Measurements from ENCODE around the gene DMRT2. TPM values are rescaled to one million over a fixed set of nuclear protein-coding genes. Genes with fewer than 3 reads are reported as not detected.

DMRT2 gene
- total and polyA plus RNA-seq, 4 donors, result 0.03 TPM; not detected in 3

DNA sequence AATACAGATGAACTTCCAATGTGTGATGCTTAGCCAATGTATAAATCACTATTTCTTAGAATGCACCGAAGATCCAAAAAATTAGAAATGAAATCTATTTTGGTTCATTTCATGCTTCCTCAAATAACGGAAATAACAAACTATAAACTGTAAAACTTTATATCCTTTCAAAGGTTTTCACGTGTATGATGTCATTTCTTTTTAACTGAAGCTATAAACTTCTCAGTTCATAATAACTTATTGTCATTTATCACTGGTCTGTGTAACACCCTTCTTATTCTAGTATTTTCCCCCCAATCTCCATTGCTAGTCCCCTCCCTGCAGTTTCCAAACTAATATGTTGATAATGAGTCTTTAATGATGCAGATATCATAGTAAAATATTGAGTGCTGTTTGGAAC lies 36.4 kb downstream of the DMRT2 start (continued):
- TF ChIP-seq, protein P1, sequence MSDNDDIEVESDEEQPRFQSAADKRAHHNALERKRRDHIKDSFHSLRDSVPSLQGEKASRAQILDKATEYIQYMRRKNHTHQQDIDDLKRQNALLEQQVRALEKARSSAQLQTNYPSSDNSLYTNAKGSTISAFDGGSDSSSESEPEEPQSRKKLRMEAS (IDR thresholded peaks at IDR 0.05), result no peak
- TF ChIP-seq RXRA (IDR thresholded peaks at IDR 0.05) (no peak), YY1 (IDR thresholded peaks at IDR 0.05) (no peak), EGR1 (IDR thresholded peaks at IDR 0.05; ENCODE audit: low read depth in 2 of 2) (no peak), SP1 (IDR thresholded peaks at IDR 0.05) (no peak)
- TF ChIP-seq, protein P2, sequence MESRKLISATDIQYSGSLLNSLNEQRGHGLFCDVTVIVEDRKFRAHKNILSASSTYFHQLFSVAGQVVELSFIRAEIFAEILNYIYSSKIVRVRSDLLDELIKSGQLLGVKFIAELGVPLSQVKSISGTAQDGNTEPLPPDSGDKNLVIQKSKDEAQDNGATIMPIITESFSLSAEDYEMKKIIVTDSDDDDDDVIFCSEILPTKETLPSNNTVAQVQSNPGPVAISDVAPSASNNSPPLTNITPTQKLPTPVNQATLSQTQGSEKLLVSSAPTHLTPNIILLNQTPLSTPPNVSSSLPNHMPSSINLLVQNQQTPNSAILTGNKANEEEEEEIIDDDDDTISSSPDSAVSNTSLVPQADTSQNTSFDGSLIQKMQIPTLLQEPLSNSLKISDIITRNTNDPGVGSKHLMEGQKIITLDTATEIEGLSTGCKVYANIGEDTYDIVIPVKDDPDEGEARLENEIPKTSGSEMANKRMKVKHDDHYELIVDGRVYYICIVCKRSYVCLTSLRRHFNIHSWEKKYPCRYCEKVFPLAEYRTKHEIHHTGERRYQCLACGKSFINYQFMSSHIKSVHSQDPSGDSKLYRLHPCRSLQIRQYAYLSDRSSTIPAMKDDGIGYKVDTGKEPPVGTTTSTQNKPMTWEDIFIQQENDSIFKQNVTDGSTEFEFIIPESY (IDR thresholded peaks at IDR 0.05), result no peak

DNA sequence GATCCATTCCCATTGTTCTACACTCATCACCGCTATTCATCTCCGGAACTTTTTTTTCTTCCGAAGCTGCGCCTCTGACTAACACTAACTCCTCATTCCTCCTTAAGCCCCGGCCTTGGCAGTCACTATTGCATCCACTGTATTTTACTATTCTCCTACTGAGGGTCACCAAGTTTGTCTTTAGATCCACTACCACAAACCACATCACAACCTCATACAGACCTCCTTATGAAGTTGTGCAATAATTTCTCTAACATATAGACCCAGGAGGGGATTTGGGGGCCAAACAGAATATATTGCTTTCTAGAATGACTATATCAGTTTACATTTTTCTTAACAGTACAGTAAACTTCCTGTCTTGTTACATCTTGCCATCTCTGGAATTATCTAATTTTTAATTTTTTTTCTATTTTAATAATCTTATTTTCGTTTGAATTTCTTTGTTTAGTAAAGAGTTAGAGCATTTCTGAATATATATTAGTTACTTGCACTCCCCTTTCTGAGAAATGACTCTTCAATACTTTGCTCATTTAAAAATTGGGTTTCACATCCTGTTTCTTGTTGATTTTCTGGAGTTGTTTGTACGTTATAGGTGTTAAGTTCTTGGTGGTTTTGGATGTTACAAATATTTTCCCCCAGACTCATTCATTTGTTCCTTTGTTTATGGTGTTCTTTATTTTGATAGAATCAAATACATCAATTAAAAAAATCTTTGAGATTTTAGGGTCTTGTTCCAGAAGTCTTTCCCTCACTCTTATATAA lies 37.1 kb downstream of the DMRT2 start:
- 78% methylated on average over 7 of the region's 7 CpGs for WGBS
- no peaks in the 10 kb centered on the region for H3K9me3 ChIP-seq (ENCODE audit: control insufficient read depth in 4 of 4, low read length in 3 of 4)
- no peaks in the 10 kb centered on the region for H3K36me3 ChIP-seq (ENCODE audit: control insufficient read depth in 4 of 4, insufficient read depth in 3 of 4, low read depth in 1 of 4, low read length in 3 of 4)
- no peak for DNase-seq (ENCODE audit: low spot score)
- TF ChIP-seq YY1 (IDR thresholded peaks at IDR 0.05), result no peak
- TF ChIP-seq, protein P3, sequence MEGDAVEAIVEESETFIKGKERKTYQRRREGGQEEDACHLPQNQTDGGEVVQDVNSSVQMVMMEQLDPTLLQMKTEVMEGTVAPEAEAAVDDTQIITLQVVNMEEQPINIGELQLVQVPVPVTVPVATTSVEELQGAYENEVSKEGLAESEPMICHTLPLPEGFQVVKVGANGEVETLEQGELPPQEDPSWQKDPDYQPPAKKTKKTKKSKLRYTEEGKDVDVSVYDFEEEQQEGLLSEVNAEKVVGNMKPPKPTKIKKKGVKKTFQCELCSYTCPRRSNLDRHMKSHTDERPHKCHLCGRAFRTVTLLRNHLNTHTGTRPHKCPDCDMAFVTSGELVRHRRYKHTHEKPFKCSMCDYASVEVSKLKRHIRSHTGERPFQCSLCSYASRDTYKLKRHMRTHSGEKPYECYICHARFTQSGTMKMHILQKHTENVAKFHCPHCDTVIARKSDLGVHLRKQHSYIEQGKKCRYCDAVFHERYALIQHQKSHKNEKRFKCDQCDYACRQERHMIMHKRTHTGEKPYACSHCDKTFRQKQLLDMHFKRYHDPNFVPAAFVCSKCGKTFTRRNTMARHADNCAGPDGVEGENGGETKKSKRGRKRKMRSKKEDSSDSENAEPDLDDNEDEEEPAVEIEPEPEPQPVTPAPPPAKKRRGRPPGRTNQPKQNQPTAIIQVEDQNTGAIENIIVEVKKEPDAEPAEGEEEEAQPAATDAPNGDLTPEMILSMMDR (IDR thresholded peaks at IDR 0.05; ENCODE audit: low read depth, low read length, missing input control), result no peak
- TF ChIP-seq, protein P4, sequence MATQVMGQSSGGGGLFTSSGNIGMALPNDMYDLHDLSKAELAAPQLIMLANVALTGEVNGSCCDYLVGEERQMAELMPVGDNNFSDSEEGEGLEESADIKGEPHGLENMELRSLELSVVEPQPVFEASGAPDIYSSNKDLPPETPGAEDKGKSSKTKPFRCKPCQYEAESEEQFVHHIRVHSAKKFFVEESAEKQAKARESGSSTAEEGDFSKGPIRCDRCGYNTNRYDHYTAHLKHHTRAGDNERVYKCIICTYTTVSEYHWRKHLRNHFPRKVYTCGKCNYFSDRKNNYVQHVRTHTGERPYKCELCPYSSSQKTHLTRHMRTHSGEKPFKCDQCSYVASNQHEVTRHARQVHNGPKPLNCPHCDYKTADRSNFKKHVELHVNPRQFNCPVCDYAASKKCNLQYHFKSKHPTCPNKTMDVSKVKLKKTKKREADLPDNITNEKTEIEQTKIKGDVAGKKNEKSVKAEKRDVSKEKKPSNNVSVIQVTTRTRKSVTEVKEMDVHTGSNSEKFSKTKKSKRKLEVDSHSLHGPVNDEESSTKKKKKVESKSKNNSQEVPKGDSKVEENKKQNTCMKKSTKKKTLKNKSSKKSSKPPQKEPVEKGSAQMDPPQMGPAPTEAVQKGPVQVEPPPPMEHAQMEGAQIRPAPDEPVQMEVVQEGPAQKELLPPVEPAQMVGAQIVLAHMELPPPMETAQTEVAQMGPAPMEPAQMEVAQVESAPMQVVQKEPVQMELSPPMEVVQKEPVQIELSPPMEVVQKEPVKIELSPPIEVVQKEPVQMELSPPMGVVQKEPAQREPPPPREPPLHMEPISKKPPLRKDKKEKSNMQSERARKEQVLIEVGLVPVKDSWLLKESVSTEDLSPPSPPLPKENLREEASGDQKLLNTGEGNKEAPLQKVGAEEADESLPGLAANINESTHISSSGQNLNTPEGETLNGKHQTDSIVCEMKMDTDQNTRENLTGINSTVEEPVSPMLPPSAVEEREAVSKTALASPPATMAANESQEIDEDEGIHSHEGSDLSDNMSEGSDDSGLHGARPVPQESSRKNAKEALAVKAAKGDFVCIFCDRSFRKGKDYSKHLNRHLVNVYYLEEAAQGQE (IDR thresholded peaks at IDR 0.05), result no peak
- TF ChIP-seq, protein P5, sequence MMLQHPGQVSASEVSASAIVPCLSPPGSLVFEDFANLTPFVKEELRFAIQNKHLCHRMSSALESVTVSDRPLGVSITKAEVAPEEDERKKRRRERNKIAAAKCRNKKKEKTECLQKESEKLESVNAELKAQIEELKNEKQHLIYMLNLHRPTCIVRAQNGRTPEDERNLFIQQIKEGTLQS (IDR thresholded peaks at IDR 0.05), result no peak
- no peak for TF ChIP-seq EGR1 (IDR thresholded peaks at IDR 0.05; ENCODE audit: low read depth in 2 of 2)
- TF ChIP-seq, protein P2 (IDR thresholded peaks at IDR 0.05), result no peak
- TF ChIP-seq GABPA (IDR thresholded peaks at IDR 0.05 in 1 of 2, conservative IDR thresholded peaks at IDR 0.05 in 1 of 2), result no peak
- TF ChIP-seq NR2F2 (IDR thresholded peaks at IDR 0.05), result no peak
- no peak overlapping the region for H3K27ac ChIP-seq (ENCODE audit: low read depth in 1 of 2, low read length in 2 of 2)
- H3K9ac ChIP-seq (ENCODE audit: low read depth in 1 of 2, low read length in 2 of 2), result no peak overlapping the region
- H3K27me3 ChIP-seq (ENCODE audit: control insufficient read depth in 4 of 4, insufficient read depth in 4 of 4, low read length in 3 of 4), result peaks cover 0 to 7% (median 0%) of the 10 kb centered on the region in 4 donors
- H3K4me3 ChIP-seq (ENCODE audit: low read depth in 1 of 3, low read length in 3 of 3), result no peak overlapping the region
- H3K4me1 ChIP-seq (ENCODE audit: control insufficient read depth in 4 of 4, insufficient read depth in 4 of 4, low read length in 3 of 4), result no peaks in the 10 kb centered on the region
